ENCODE data around the gene R3HDM2.

R3HDM2 gene

DNA sequence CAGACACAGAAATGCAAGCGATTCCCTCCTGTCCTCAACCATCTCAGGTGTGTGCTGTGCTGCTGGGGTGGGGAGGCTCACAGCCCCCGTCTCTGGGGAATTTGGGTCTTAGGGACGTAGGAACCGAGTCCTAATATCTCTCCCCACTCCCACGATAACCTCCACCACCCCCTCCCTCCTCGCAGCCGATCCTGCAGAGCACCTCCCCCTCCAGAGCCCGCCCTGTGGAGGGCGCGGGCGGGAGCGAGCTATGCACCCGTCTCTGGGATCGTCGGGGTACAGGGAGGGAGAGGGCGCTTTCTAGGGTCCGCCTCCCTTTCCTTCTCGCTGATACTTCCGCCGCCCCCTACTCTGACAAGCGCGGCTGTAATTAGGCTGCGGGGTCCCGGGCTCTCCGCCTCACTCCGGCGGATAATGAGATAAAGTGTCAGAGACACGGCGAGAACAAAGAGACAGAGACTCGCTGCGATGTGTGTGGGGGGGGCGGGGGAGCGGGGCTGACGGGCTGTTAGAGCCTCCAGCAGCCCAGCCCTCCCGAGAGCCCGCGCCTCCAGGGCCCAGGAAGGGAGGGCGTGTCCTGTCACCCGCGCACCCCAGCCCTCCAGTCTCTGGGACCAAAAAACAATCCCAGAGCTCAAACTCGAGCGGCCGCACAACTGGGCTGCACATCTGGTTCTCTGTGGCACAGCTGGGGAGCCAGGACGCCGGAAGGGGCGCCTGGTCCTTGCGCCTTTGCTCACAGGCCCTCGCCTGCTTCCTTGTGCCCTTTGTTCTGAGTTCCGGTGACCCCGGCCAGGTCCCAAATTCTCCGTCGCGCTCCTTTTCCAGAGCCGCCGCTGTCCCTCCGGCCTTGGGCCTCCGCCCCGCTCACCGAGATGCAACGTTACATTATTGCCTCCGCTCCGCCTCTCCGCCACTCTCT lies 192.7 kb downstream of the R3HDM2 start:
- peak; percentile 51 for DNase-seq

DNA sequence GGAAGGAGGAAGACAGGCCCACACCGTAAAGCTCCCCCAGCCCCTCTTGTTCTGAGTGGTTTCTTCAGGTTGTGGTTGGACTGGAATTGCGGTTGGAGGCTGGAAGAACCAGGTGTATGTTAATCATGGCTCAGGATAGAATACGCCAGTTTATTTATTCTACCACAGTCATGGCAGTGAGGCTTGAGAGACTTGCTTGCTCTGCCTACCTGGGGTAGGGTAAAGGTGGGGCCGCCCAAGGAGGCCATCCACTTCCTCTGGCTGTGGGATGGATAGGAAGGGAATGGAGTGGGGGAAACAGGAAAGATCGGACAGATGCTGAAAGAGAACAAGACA lies 193.3 kb downstream of the R3HDM2 start:
- no peak for DNase-seq

DNA sequence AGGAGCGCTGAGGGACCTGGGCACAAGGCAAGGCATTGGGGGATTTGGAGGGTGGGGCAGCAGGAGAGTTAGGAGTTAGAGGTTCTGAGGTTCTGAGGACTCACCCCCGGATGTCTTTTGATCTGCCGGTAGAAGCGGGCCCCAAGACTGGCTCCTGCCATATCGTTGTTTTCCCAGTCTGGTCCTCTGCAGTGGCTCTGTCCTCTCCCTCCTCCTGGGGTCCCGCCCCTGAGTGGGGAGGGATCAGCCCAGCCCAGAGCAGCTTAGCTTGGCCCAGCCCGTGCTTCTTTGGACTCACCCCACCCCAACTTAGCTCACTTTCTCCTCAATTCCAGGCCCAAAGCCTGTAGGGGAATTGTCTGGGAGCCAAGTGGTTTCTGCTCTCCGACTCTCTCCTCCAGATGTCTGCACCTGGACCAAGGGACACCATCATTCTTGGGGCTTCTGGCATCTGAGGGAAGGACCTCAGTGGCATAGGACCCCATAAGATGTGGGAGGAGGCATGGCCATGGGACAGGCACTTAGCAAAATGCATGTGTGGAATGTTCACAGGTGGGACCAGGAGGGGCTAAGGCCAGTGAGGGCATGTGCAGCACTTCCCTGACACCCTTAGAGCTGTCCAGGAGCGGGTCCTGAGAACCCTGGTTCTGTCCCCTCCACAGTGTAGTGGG lies 193.8 kb downstream of the R3HDM2 start:
- no peak for DNase-seq

DNA sequence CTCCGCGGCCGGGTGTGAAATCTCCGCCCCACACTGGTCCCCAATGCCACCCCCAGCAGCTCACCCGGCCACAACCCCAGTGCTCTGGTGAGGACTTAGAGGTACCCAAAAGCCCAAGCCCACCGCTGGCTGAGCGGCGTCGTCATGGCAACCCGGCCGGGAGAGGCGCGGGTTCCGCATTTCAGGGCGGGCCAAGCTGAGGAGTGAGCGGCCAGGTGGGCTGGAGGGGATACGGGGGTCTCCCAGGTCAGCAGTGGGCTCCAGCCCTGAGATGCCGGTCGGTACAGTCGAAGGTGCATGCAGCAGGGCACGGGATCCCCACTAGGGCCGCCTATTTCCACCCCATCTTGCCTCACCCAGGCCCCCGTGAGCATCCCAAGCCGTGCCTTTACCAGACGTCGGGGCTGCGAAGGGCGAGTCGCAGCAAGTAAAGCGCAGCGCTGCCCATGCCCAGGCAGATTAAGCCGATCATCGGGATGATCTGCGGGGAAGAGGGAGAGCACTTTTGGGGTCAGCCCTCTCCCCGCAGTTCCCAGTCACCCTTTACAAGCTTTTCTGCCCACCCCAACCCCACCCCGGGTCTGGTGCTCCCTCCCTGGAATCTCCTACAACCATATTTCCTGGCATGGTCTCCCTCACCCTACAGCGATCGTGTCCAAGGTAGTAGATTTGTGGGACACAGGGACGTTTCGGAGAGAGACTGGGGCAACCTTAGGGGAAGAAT lies 194.5 kb downstream of the R3HDM2 start:
- DNase-seq = no peak

DNA sequence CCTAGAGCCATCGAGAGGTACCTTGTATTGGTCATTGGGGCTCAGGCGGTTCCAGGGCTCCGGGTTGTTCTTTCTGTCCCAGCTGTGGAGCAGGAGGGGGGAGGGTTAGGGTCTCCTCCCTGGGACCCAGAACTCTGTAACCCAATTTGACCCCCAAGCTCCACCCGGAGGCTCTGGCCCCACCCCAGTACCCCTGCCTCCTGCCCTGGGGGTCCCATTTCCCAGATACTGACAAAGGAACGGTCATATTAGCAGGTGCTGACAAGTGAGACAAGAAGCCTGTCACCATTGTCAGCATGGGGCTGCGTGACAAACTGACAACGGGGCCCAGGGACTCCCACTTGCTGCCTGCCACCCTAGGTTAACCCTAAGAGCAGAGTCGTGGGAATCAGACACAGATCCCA lies 195.1 kb downstream of the R3HDM2 start:
- DNase-seq = no peak

DNA sequence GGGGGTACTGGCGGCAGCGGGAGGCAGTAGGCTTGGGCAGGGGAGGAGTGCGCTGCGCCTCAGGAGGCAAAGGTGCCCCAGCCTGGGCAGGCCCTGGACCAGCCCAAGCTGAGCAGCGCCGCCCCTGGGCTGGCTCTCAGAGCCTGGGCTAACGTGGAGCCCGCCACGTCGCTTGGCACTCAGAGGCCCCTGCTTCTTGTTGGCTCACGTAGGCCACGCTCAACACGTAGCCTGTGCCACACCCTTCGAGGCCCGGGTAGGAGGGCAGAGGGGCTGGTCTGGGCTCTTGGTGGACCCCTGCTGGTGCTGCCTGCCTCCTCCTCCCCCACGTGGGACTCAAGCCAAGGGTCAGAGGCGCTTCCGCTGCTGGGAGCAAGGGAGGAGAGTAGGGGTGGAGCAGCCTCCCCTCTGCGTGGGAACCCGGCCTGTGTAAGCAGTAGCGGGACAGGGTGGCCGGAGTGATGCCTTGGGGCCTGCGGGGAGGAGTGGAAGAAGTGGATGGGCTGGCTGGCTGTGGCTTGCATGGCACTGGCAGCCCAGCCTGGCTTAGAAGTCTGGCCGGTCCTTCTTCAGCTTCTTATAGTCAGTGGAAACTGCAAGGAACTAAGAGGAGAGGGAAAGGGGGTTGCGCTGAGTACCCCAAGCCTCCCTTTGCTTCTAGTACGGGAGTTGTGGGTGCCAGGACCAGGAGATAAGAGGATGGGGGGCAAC lies 195.7 kb downstream of the R3HDM2 start:
- DNase-seq = no peak

DNA sequence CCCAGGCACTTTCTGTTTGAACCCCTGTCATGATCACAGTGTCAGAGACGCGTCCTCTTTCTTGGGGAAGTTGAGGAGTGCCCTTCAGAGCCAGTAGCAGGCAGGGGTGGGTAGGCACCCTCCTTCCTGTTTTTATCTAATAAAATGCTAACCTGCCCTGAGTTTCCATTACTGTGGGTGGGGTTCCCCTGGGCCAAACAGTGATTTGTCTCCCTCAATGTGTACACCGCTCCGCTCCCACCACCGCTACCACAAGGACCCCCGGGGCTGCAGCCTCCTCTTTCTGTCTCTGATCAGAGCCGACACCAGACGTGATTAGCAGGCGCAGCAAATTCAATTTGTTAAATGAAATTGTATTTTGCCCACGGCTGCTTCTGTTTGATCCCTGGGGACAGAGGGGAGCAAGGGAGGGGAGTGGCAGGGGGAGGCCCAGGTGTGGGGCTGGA lies 196.2 kb downstream of the R3HDM2 start:
- no peak for DNase-seq

DNA sequence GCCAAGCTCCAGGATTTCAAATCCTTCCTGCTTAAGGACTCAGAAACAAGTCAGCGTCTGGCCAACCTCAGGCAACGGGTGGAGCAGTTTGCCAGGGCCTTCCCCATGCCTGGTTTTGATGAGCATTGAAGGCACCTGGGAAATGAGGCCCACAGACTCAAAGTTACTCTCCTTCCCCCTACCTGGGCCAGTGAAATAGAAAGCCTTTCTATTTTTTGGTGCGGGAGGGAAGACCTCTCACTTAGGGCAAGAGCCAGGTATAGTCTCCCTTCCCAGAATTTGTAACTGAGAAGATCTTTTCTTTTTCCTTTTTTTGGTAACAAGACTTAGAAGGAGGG lies 196.6 kb downstream of the R3HDM2 start:
- DNase-seq = no peak

DNA sequence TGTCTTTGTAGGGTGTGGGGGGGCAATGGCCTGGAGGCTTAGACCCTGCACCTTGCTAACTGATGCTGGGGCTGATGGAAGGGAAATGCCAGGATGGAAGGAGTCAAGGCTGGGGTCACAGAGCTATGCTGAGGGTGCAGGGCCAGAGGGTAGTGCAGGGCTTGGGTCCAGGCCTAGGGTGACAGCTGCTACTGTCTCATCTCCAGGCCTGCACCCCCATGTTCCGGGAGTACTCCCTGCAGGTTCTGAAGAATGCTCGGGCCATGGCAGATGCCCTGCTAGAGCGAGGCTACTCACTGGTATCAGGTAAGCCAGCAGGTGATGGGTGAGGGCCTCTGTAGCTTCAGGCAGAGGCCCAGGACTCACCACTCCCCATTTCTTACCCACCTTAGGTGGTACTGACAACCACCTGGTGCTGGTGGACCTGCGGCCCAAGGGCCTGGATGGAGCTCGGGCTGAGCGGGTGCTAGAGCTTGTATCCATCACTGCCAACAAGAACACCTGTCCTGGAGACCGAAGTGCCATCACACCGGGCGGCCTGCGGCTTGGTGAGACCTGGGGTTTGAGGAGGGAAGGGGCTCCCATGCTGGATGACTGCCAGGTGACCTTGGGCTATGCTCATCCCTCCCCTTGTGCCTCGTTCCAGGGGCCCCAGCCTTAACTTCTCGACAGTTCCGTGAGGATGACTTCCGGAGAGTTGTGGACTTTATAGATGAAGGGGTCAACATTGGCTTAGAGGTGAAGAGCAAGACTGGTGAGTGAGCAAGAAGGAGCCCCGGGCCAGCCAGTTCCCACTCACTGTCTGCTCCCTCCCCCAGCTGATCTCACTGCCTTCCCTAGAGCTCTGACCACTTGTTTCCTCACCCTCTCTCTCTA lies 197.2 kb downstream of the R3HDM2 start:
- DNase-seq = no peak

DNA sequence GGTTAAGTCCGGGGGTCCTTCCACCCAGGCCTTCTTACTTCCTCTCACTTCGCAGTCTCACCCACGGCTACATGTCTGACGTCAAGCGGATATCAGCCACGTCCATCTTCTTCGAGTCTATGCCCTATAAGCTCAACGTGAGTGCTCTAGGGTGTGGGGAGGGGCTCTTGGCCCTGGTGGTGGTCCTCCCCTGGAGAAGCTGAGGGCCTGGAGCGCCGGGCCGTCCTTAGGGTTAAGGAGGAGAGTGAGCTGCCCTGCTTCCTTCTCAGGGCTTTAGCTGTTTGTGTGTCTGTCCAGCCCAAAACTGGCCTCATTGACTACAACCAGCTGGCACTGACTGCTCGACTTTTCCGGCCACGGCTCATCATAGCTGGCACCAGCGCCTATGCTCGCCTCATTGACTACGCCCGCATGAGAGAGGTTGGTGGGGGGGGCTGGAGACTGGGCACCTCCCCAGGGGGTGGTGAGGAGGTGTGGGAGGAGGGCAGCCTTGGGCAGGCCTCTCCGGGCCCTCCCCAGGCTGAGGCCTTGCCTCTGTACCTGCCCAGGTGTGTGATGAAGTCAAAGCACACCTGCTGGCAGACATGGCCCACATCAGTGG lies 198.6 kb downstream of the R3HDM2 start:
- DNase-seq = no peak

DNA sequence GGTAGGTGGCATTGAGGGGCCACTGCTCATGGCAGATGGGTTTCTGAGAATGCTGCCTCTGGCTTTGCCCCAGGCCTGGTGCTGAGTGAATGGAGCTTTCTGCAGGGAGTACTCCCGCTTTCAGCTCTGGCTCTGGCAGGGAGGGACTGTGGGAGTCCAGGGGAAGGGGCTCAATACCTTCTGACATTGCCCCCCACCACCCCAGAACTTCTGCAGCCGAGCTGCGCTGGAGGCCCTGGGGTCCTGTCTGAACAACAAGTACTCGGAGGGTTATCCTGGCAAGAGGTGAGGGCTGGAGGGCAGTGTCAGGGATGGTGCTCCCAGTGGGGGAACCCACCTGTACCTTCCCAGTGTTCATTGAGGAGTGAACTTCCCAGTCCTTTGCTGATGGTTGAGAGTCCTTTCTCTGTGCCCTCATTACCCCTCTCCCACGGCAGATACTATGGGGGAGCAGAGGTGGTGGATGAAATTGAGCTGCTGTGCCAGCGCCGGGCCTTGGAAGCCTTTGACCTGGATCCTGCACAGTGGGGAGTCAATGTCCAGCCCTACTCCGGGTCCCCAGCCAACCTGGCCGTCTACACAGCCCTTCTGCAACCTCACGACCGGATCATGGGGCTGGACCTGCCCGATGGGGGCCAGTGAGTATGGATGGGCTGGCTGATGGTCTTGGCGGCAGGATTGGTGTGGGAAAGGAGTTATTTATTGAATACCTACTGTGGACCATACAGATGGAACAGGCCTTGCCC lies 199.4 kb downstream of the R3HDM2 start:
- DNase-seq = no peak

DNA sequence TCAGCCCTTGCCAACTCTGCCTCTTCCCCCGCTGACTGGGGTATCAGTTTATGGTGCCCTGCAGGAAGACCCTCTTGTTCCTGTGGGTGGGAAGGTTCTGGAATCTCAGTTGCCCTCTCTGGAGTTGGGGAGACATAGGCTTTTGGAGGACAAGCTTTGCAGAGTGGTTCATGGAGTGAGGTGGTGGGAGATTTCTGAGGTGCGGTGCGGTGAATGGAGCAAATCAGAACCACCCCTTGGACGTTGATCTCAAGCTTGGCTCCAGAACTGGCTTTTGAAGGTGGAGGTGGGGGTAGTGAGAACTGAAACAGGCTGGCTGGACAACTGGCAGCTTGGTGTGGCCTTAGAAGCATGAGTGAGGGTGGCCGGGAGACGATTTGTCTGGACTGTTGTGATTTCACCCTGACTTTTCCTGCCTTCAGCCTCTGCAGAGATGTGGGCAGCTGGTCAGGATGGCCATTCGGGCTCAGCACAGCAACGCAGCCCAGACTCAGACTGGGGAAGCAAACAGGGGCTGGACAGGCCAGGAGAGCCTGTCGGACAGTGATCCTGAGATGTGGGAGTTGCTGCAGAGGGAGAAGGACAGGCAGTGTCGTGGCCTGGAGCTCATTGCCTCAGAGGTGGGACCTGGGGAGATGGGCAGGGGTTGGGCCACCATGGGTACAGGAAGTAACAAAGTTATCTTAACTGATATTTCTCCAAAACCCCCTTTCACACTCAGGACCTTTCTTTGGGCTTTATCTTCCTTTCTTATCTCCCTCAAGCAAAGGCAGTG lies 200.3 kb downstream of the R3HDM2 start:
- DNase-seq = no peak

DNA sequence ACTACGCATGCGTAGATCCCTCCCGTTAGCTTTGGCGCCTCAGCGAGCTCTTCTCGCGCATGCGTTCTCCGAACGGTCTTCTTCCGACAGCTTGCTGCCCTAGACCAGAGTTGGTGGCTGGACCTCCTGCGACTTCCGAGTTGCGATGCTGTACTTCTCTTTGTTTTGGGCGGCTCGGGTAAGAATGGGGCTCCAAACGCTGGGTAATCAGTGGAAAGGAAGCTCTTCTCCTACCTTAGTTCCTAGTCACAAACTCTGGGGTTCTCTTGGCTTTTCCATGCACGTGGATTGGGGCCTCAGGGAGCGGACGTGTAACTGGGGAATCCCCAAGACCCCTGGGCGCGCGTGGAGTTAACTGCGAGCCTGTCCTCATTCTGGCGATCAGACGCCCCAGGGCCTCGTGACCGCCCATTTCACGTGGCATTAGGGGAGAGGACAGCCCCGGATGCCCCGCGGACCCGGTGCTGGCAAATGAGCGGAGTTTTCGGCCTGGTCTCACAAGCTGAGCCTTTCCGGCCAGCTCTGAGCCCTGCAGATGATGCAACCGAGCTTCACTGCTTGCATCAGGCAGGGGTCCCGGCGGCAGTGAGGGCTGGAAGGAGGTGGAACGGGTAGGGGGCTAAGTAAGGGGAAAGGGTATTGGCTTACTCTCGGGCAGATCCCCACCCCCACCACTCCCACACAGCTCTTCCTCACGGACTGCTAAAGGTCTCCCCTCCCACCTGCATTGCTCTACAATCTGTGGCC lies 201.0 kb downstream of the R3HDM2 start, which contains the start of gene SHMT2:
SHMT2 (plus strand) TSS at position 78 of the 747 bp plus-strand sequence; CDS start at position 146, 68 bp downstream.
- DNase-seq = peak; percentile 84

DNA sequence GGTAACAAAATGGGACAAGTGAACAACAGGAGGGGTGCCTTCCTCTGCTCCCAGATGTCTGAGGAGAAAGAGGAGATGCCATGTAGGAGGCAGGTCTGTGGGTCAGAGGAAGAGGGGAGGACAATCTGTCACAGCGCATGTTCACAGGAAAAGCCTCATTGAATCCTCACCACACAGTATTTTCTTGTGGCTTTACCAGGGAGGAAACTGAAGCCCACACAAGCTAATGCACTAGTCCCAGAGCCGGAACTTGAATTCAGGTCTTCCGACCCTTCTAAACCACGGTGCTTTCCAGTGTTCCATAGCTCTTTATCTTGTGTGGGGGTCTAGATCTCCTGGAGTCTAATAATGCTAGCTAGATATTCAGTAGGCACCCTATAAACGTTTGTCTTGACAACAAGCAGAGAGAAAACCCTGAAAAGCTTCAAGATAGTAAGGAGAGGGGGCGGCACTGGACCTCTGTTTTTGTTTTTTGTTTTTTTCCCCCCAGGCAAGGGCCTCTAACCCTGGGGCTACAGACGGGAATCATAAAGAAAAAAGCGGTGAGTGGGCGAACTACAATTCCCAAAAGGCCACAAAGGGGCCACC lies 201.7 kb downstream of the R3HDM2 start:
- no peak for DNase-seq

DNA sequence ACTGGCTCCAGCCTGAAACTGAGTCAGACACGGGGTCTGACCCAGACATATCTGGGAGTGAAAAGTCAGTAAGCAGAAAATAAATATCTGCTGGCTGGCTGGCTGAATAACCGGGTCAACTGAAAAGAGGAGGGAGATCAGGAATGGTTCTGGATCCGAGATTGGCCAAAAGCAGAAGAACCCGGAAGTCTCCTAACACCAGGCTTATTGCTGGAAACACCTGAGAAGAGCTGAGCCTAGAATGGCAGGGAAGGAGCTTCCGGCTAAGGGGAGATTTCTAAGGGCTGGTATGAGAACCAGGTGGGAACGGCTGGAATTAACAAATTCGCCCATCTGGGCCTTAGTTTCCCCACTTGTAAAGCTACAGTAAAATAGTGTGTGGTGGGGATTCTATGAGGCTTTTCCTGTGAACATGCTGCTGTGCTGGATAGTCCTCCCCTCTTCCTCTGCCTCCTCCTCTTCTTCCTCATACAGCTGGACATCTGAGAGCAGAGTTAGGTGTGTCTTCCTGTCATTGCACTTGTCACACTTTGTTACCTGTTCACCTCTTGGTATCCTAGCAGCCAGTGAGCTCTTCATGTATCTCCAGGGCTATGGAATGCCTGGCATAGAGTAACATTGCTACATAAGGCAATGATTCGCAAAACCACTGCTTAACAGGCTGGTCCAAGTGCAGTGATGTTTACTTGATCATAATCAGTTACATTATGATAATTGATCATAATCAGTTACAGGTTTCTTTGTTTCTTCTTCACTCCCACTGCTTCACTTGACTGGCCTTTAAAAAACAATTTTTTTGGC lies 203.3 kb downstream of the R3HDM2 start:
- DNase-seq = no peak

DNA sequence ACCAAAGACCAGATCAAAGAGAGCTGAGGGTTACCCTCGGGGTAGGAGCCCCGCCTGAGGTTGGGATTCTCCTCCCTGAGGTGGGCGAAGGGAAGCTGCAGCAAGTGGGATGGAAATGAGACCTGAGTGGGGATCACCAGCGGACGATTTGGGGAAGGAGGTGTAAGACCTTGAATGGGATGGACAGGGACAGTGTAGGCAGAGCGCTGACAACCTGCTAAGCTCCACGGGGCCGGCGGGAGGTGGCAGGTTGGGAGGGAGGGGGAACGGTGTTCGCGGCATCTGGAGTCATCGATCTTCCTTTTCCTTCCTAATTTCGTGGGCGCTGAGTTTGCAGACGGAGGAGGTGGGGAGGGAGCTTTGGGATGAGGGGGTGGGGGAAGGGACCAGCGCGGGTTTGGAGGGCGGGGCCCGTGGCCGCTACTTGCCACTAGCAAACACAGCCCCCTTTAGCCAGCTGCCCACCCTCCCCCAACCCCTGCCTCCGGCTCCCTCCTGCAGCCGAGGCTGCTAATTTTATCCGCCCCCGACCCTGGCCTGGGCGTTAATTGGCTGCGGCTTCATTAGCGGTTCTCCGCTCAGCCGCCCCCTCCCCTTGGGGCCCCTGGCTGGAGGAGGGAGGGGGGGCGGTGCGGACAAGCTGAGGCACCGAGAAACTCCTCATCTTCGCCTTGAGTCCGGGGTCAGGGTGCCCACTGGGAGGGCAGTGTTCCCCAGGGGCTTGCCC lies 204.1 kb downstream of the R3HDM2 start:
- DNase-seq = no peak

DNA sequence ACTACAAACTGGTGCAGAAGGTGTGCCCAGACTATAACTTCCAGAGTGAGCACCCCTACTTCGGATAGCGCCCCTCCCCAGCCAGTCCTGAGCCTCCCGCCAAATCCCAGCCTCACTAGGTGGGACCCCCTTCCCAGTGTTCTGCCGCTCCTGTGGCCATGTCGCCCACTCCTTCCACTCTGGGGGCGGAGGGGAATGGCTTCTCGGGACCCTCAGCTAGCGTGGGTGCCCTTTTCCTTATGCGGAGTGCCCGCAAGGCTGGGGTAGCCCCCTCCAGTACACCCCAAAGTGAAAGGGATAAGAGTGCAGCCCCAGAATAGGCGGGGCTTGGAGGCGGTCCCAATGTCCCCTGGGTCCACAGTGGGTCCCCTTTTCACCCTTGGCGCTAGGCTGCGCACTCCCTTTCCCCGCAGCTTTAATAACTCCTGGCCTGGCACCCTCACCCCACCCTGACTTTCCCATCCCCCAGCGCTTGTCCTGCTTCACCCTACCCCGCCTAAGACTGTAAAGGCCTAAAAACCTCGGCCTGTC lies 205.1 kb downstream of the R3HDM2 start:
- DNase-seq = no peak

Measured in NCI-H1105 (cell line).